SK-N-SH (cell line): ENCODE measurements around the gene ZCCHC10.
"Not testable (repeated sequence)": the region's sequence is repeated elsewhere in the genome, so short reads cannot be mapped to it uniquely, and the experiment has no call there.

Experiments used
- CTCF ChIP-seq: fragments of 200-600 bp; sonication (generic); IDR thresholded peaks from 2 replicates; pipeline ENCODE4 v1.6.1; 2017; ENCODE audit warnings: antibody characterized with exemption, mild to moderate bottlenecking, moderate library complexity
- TF ChIP-seq, protein P1 (sequence below): IDR thresholded peaks from 2 replicates; pipeline ENCODE4 v1.6.1; 2012; ENCODE audit warnings: mild to moderate bottlenecking, low read depth, low read length, moderate library complexity

GRCh38 chr5:133036677-133037076, 10.3 kb upstream of the ZCCHC10 start:
- not testable (repeated sequence) for TF ChIP-seq CTCF
- TF ChIP-seq, protein P1, sequence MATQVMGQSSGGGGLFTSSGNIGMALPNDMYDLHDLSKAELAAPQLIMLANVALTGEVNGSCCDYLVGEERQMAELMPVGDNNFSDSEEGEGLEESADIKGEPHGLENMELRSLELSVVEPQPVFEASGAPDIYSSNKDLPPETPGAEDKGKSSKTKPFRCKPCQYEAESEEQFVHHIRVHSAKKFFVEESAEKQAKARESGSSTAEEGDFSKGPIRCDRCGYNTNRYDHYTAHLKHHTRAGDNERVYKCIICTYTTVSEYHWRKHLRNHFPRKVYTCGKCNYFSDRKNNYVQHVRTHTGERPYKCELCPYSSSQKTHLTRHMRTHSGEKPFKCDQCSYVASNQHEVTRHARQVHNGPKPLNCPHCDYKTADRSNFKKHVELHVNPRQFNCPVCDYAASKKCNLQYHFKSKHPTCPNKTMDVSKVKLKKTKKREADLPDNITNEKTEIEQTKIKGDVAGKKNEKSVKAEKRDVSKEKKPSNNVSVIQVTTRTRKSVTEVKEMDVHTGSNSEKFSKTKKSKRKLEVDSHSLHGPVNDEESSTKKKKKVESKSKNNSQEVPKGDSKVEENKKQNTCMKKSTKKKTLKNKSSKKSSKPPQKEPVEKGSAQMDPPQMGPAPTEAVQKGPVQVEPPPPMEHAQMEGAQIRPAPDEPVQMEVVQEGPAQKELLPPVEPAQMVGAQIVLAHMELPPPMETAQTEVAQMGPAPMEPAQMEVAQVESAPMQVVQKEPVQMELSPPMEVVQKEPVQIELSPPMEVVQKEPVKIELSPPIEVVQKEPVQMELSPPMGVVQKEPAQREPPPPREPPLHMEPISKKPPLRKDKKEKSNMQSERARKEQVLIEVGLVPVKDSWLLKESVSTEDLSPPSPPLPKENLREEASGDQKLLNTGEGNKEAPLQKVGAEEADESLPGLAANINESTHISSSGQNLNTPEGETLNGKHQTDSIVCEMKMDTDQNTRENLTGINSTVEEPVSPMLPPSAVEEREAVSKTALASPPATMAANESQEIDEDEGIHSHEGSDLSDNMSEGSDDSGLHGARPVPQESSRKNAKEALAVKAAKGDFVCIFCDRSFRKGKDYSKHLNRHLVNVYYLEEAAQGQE: not testable (repeated sequence)
